ENCODE data around the gene CHRNB1. TPM values are rescaled to one million over a fixed set of nuclear protein-coding genes. Genes with fewer than 3 reads are reported as not detected.

The CHRNB1 gene
- total RNA-seq, 1 experiment from 2014 or later: 7.8 TPM

- CTCF ChIA-PET: interaction anchor here (0.6 to 0.9 kb wide), 2 partner anchors 14 to 101 kb away, joined by 3 to 4 read pairs; no protein-coding TSS in a partner anchor
- intact Hi-C loops (cut with micrococcal nuclease): no loop called here
- Mint-ChIP-seq H3K9me3 (ENCODE audit: unreplicated experiment) (no peaks in the 10 kb centered on the region), H3K36me3 (ENCODE audit: insufficient read depth, unreplicated experiment) (peaks cover 61% of the 10 kb centered on the region), H3K4me1 (ENCODE audit: insufficient read depth, unreplicated experiment) (peaks cover 16% of the 10 kb centered on the region), H3K27ac (ENCODE audit: low read depth, unreplicated experiment) (no peak overlapping the region), H3K27me3 (ENCODE audit: insufficient read depth, unreplicated experiment) (no peaks in the 10 kb centered on the region), H3K4me3 (ENCODE audit: unreplicated experiment) (no peak overlapping the region)
- no peak for TF ChIP-seq CTCF (IDR thresholded peaks at IDR 0.05; ENCODE audit: unreplicated experiment)
- POLR2A ChIA-PET: interaction anchor here (1.3 to 13.5 kb wide), 4 partner anchors 16 to 101 kb away, joined by 3 to 95 read pairs (median 10); partner anchors contain the start of genes POLR2A and ZBTB4
- BruUV-seq (replicated peaks): no TSS peak
- DNase-seq (ENCODE audit: unreplicated experiment): no peak
These were observed 15.2 kb downstream of the CHRNB1 start for GRCh38 chr17:7459961-7460545.

- peaks cover 58% of the 10 kb centered on the region for H3K36me3 Mint-ChIP-seq (ENCODE audit: insufficient read depth, unreplicated experiment)
- no peak overlapping the region for H3K4me3 Mint-ChIP-seq (ENCODE audit: unreplicated experiment)
- intact Hi-C loops (cut with micrococcal nuclease): no loop called here
- H3K4me1 Mint-ChIP-seq (ENCODE audit: insufficient read depth, unreplicated experiment): peaks cover 16% of the 10 kb centered on the region
- no peak overlapping the region for H3K27ac Mint-ChIP-seq (ENCODE audit: low read depth, unreplicated experiment)
- CTCF ChIA-PET: interaction anchor here (0.7 to 1.9 kb wide), 3 partner anchors 24 to 127 kb away, joined by 3 to 8 read pairs (median 4); no protein-coding TSS in a partner anchor
- H3K9me3 Mint-ChIP-seq (ENCODE audit: unreplicated experiment): no peaks in the 10 kb centered on the region
- H3K27me3 Mint-ChIP-seq (ENCODE audit: insufficient read depth, unreplicated experiment): no peaks in the 10 kb centered on the region
- no peak for TF ChIP-seq CTCF (IDR thresholded peaks at IDR 0.05; ENCODE audit: unreplicated experiment)
- POLR2A ChIA-PET: interaction anchor here (0.8 to 4.4 kb wide), 5 partner anchors 15 to 100 kb away, joined by 3 to 18 read pairs (median 11); partner anchors contain the start of genes POLR2A and ZBTB4
- no TSS peak for BruUV-seq (replicated peaks)
- no peak for DNase-seq (ENCODE audit: unreplicated experiment)
These were observed 16.2 kb downstream of the CHRNB1 start for GRCh38 chr17:7460850-7461660.

- Mint-ChIP-seq H3K4me3 (ENCODE audit: unreplicated experiment) (no peak overlapping the region), H3K4me1 (ENCODE audit: insufficient read depth, unreplicated experiment) (peaks cover 10% of the 10 kb centered on the region), H3K36me3 (ENCODE audit: insufficient read depth, unreplicated experiment) (peaks cover 60% of the 10 kb centered on the region), H3K27ac (ENCODE audit: low read depth, unreplicated experiment) (no peak overlapping the region), H3K9me3 (ENCODE audit: unreplicated experiment) (no peaks in the 10 kb centered on the region), H3K27me3 (ENCODE audit: insufficient read depth, unreplicated experiment) (no peaks in the 10 kb centered on the region)
- DNase-seq (ENCODE audit: unreplicated experiment): no peak
- intact Hi-C loops (cut with micrococcal nuclease): no loop called here
- no peak for TF ChIP-seq CTCF (IDR thresholded peaks at IDR 0.05; ENCODE audit: unreplicated experiment)
- POLR2A ChIA-PET: interaction anchor here (0.7 to 4.4 kb wide), 5 partner anchors 13 to 134 kb away, joined by 3 to 18 read pairs (median 3); partner anchors contain the start of gene POLR2A
- CTCF ChIA-PET: interaction anchor here (0.6 to 1.9 kb wide), 7 partner anchors 8 to 647 kb away, joined by 3 to 8 read pairs (median 3); no protein-coding TSS in a partner anchor
- BruUV-seq (replicated peaks): no TSS peak
These were observed 17.9 kb downstream of the CHRNB1 start for GRCh38 chr17:7462474-7463371.

Measured in MCF 10A (cell line).